ENCODE data around the gene ACTG1.

DNA sequence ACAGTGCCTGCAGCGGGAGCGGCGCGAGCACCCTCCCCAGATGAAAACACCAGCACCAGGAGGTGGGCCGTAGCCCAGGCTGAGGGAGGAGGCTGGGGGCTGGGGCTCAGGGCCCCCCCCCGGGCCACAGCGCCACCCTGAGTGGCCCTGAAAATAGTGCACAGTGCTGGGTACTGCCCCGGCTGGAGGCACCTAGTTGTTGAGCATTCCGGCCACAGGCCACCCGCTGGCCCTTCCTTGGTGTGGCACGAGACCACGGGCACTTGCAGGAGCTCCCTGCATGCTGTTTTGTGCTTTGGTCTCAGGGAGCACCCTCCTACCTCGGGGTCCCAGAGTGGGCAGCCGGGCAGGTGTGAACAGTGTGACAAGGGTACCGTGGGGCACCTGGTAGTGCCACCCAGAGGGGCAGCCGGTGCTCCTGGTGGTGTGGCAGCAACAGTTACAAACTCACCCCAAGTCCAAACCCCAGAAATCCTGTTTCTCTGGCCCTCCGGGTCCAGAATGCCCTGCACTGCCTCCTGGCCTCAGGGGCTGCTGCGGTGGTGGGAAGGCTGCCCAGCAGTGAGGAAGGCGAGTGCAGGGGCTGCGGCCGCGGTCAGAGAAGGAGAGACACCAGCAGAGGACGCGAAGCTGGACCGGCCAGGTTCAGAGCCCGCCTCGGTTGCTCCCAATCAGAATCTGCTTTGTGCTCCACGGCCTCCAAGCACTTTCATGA lies 27.5 kb upstream of the ACTG1 start:
- TF ChIP-seq, protein P1, sequence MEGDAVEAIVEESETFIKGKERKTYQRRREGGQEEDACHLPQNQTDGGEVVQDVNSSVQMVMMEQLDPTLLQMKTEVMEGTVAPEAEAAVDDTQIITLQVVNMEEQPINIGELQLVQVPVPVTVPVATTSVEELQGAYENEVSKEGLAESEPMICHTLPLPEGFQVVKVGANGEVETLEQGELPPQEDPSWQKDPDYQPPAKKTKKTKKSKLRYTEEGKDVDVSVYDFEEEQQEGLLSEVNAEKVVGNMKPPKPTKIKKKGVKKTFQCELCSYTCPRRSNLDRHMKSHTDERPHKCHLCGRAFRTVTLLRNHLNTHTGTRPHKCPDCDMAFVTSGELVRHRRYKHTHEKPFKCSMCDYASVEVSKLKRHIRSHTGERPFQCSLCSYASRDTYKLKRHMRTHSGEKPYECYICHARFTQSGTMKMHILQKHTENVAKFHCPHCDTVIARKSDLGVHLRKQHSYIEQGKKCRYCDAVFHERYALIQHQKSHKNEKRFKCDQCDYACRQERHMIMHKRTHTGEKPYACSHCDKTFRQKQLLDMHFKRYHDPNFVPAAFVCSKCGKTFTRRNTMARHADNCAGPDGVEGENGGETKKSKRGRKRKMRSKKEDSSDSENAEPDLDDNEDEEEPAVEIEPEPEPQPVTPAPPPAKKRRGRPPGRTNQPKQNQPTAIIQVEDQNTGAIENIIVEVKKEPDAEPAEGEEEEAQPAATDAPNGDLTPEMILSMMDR (IDR thresholded peaks at IDR 0.05): no peak
- TF ChIP-seq POLR2A (IDR thresholded peaks at IDR 0.05): no peak
